ENCODE data around the gene ZFAND3. TPM values are rescaled to one million over a fixed set of nuclear protein-coding genes. Genes with fewer than 3 reads are reported as not detected.

Gene ZFAND3
- total RNA-seq, 1 experiment from 2014 or later: 107 TPM

DNA sequence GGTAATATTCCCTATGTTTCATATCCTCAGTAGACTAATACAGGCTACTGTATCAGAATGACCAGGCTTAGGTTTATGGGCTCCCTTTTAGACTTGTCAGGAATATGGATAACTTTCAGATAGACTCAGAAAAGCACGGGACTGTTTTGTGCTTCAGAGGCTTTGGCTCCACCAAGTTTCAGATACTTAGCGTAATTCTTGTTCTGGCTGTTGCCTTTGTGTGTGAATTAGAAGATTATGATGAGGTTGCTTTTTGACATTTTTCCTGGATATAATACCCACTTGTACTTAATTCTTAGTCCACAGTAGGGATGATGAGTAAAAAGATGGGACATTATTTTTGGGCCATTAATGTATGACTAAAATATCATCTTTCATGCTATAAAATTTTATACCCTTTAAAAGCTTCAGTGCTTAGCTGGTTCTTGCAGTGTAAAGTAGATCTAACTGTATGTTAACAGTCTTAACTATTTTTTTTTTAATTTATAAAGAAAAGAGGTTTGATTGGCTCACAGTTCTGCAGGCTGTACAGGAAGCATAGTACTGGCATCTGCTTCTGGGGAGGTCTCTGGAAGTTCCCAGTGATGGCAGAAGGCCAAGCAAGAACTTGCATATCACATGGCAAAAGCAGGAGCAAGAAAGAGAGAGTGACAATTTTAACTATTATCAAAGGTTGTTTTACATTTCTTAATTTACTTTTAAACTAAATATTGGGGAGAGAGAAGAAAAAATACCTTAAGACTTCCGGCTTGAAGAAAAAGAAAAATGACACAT lies 120.7 kb downstream of the ZFAND3 start:
- Mint-ChIP-seq H3K4me3 (ENCODE audit: unreplicated experiment) (no peak overlapping the region), H3K27ac (ENCODE audit: unreplicated experiment) (no peak overlapping the region), H3K4me1 (ENCODE audit: low read depth, unreplicated experiment) (no peaks in the 10 kb centered on the region), H3K27me3 (ENCODE audit: insufficient read depth, unreplicated experiment) (no peaks in the 10 kb centered on the region), H3K36me3 (ENCODE audit: insufficient read depth, unreplicated experiment) (no peaks in the 10 kb centered on the region), H3K9me3 (ENCODE audit: unreplicated experiment) (no peaks in the 10 kb centered on the region)
- H3K27me3 ChIP-seq (replicated peaks; ENCODE audit: control insufficient read depth, insufficient read depth, low read length): no peaks in the 10 kb centered on the region
- BruUV-seq (replicated peaks): no TSS peak
- DNase-seq: no peak
- H3K36me3 ChIP-seq (ENCODE audit: control insufficient read depth, insufficient read depth, low read length): no peaks in the 10 kb centered on the region
- TF ChIP-seq CTCF (IDR thresholded peaks at IDR 0.05; ENCODE audit: insufficient read depth in 1 of 2, low read depth in 1 of 2, low read length in 1 of 2, severe bottlenecking in 1 of 2, unreplicated experiment in 1 of 2): no peak
- ChIA-PET POLR2A (no interaction called here), CTCF (interaction anchor here (0.6 kb wide), 1 partner anchor 80 kb away, joined by 8 read pairs; no protein-coding TSS in a partner anchor)
- no peaks in the 10 kb centered on the region for H3K9me3 ChIP-seq
- no peak overlapping the region for H3K4me3 ChIP-seq (ENCODE audit: low read depth, low read length)
- intact Hi-C loops (cut with micrococcal nuclease; ENCODE audit: unreplicated experiment): no loop called here
- no peaks in the 10 kb centered on the region for H3K4me1 ChIP-seq

- Mint-ChIP-seq H3K36me3 (ENCODE audit: insufficient read depth, unreplicated experiment) (no peaks in the 10 kb centered on the region), H3K9me3 (ENCODE audit: unreplicated experiment) (no peaks in the 10 kb centered on the region), H3K27me3 (ENCODE audit: insufficient read depth, unreplicated experiment) (no peaks in the 10 kb centered on the region), H3K4me3 (ENCODE audit: unreplicated experiment) (no peak overlapping the region), H3K4me1 (ENCODE audit: low read depth, unreplicated experiment) (no peaks in the 10 kb centered on the region), H3K27ac (ENCODE audit: unreplicated experiment) (no peak overlapping the region)
- no peaks in the 10 kb centered on the region for H3K4me1 ChIP-seq
- no peaks in the 10 kb centered on the region for H3K9me3 ChIP-seq
- no peak overlapping the region for H3K4me3 ChIP-seq (ENCODE audit: low read depth, low read length)
- no TSS peak for BruUV-seq (replicated peaks)
- DNase-seq: no peak
- ChIA-PET CTCF (no interaction called here), POLR2A (no interaction called here)
- no peaks in the 10 kb centered on the region for H3K36me3 ChIP-seq (ENCODE audit: control insufficient read depth, insufficient read depth, low read length)
- intact Hi-C loops (cut with micrococcal nuclease; ENCODE audit: unreplicated experiment): no loop called here
- no peak for TF ChIP-seq CTCF (IDR thresholded peaks at IDR 0.05; ENCODE audit: insufficient read depth in 1 of 2, low read depth in 1 of 2, low read length in 1 of 2, severe bottlenecking in 1 of 2, unreplicated experiment in 1 of 2)
- H3K27me3 ChIP-seq (replicated peaks; ENCODE audit: control insufficient read depth, insufficient read depth, low read length): no peaks in the 10 kb centered on the region
Observed at GRCh38 chr6:37941871-37942270, 122.3 kb downstream of the ZFAND3 start.

DNA sequence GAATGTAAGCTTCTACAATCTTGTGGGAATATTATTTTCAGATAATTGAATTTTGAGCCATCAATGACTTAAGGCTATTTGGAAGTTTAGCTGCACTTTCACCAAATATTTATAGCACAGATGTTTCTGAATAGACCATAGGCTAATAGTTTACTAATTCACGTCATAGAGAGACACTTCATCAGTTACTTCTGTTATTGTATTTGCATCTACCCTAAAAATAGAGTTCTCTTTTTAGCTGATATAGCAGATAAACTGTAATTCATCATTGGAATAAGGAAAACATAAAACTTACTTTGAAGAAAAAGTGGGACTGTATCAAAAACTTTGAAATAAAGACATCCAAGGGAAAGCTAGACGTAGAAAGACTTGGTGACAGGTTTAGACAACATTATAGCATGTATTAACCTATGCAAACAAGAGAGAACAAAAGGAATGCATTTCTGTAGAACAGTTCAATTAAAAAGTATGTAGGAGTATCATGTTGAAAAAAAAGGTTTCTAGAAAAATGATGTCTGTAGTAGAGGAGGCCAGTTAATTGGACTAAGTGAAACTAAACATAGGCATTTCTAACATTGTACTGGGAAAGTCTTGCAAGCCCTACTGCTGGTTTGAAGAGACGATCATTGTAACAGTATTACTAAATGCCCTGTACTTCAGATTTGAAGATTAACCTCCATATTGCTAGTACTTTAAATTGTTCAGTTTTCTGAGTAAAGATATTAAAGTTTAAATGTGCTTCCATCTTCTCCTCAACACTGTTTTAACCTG lies 123.3 kb downstream of the ZFAND3 start:
- no TSS peak for BruUV-seq (replicated peaks)
- H3K9me3 Mint-ChIP-seq (ENCODE audit: unreplicated experiment): no peaks in the 10 kb centered on the region
- H3K27me3 ChIP-seq (replicated peaks; ENCODE audit: control insufficient read depth, insufficient read depth, low read length): no peaks in the 10 kb centered on the region
- H3K4me1 ChIP-seq: no peaks in the 10 kb centered on the region
- intact Hi-C loops (cut with micrococcal nuclease; ENCODE audit: unreplicated experiment): no loop called here
- DNase-seq: no peak
- H3K27me3 Mint-ChIP-seq (ENCODE audit: insufficient read depth, unreplicated experiment): no peaks in the 10 kb centered on the region
- H3K36me3 Mint-ChIP-seq (ENCODE audit: insufficient read depth, unreplicated experiment): no peaks in the 10 kb centered on the region
- H3K4me3 ChIP-seq (ENCODE audit: low read depth, low read length): no peak overlapping the region
- ChIA-PET CTCF (no interaction called here), POLR2A (no interaction called here)
- H3K36me3 ChIP-seq (ENCODE audit: control insufficient read depth, insufficient read depth, low read length): no peaks in the 10 kb centered on the region
- H3K27ac Mint-ChIP-seq (ENCODE audit: unreplicated experiment): no peak overlapping the region
- no peak overlapping the region for H3K4me3 Mint-ChIP-seq (ENCODE audit: unreplicated experiment)
- no peak for TF ChIP-seq CTCF (IDR thresholded peaks at IDR 0.05; ENCODE audit: insufficient read depth in 1 of 2, low read depth in 1 of 2, low read length in 1 of 2, severe bottlenecking in 1 of 2, unreplicated experiment in 1 of 2)
- H3K9me3 ChIP-seq: no peaks in the 10 kb centered on the region
- H3K4me1 Mint-ChIP-seq (ENCODE audit: low read depth, unreplicated experiment): no peaks in the 10 kb centered on the region

Data from Caco-2 (cell line).